Measurements from ENCODE around the gene MS4A4A.

DNA sequence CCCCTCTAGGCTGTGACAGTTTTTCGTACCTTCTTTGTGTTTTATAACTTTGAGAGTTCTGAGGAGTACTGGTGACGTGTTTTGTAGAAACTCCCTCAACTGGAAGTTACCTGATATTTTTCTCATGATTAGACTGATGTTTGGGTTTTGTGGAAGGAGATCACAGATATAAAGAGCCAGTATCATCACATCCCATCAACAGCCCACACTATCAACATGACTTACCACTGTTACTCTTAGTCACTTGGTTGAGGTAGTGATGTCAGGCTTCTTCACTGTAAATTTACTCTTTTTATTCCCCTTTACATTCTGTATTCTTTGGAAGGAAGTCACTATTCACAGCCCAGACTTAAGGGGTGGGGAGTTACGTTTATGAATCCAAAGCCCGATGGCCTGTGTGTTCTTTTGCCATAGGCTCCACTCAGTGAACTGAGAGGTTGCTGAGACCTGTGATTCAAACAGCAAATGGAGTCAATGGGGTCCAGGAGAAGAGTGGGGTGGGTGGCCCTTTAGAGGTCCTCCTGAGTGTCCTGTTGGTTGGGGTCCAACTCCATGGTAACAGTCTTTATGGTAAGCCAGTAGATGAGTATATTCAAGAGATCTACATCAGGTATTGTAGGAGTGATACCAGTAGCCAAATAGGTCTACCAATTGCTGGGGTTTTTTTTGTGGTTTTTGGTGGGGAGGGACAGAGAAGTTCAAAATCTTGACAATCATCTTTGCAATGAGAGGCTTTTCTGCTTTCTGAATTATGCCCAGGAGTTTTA is 22.3 kb upstream of the MS4A4A start:
- no peak for TF ChIP-seq EZH2 (IDR thresholded peaks at IDR 0.05; ENCODE audit: borderline replicate concordance, insufficient read depth, low read depth, low read length, poor library complexity, severe bottlenecking)
- TF ChIP-seq, protein P1, sequence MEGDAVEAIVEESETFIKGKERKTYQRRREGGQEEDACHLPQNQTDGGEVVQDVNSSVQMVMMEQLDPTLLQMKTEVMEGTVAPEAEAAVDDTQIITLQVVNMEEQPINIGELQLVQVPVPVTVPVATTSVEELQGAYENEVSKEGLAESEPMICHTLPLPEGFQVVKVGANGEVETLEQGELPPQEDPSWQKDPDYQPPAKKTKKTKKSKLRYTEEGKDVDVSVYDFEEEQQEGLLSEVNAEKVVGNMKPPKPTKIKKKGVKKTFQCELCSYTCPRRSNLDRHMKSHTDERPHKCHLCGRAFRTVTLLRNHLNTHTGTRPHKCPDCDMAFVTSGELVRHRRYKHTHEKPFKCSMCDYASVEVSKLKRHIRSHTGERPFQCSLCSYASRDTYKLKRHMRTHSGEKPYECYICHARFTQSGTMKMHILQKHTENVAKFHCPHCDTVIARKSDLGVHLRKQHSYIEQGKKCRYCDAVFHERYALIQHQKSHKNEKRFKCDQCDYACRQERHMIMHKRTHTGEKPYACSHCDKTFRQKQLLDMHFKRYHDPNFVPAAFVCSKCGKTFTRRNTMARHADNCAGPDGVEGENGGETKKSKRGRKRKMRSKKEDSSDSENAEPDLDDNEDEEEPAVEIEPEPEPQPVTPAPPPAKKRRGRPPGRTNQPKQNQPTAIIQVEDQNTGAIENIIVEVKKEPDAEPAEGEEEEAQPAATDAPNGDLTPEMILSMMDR (IDR thresholded peaks at IDR 0.05) = no peak
